Activated naive CD8-positive, alpha-beta T cell treated with anti-CD3 and anti-CD28 coated beads, Interleukin-2, amount 50 U/mL, for 24 hours (primary cell): ENCODE data around the gene RASGRF2.
"Not testable (repeated sequence)": the region's sequence is repeated elsewhere in the genome, so short reads cannot be mapped to it uniquely, and the experiment has no call there.

Experiments used
- ATAC-seq: fragments of 150-1000 bp; cut with Tn5 transposase; one replicate; pipeline ENCODE4 v1.10.0; 2021
- DNase-seq: peaks from one replicate; pipeline ENCODE4 v3.0.0; 2021
- H3K27ac Mint-ChIP-seq: one replicate; pipeline ENCODE4 v1.8.0; 2021; ENCODE audit warnings: mild to moderate bottlenecking, mixed read lengths
- H3K27me3 Mint-ChIP-seq: one replicate; pipeline ENCODE4 v1.8.0; 2021; ENCODE audit warnings: mixed read lengths
- H3K36me3 Mint-ChIP-seq: one replicate; pipeline ENCODE4 v1.8.0; 2021; ENCODE audit warnings: low read depth, mixed read lengths
- H3K4me1 Mint-ChIP-seq: one replicate; pipeline ENCODE4 v1.8.0; 2021; ENCODE audit warnings: mixed read lengths
- H3K4me3 Mint-ChIP-seq: one replicate; pipeline ENCODE4 v1.8.0; 2021; ENCODE audit warnings: mild to moderate bottlenecking, moderate library complexity, mixed read lengths
- H3K9me3 Mint-ChIP-seq: one replicate; pipeline ENCODE4 v1.8.0; 2021; ENCODE audit warnings: mixed read lengths

The RASGRF2 gene

GRCh38 chr5:81268521-81269196 is 308.5 kb downstream of the RASGRF2 start:
- ATAC-seq (no peak), DNase-seq (no peak)
- Mint-ChIP-seq H3K36me3 (peaks cover 28% of the 10 kb centered on the region), H3K27ac (no peak overlapping the region), H3K4me3 (no peak overlapping the region), H3K4me1 (peaks cover 14% of the 10 kb centered on the region), H3K27me3 (no peaks in the 10 kb centered on the region), H3K9me3 (peaks cover 28% of the 10 kb centered on the region)

GRCh38 chr5:81269751-81270393 is 309.7 kb downstream of the RASGRF2 start:
- Mint-ChIP-seq H3K4me3 (no peak overlapping the region), H3K36me3 (peaks cover 30% of the 10 kb centered on the region), H3K27ac (no peak overlapping the region), H3K27me3 (no peaks in the 10 kb centered on the region), H3K9me3 (peaks cover 38% of the 10 kb centered on the region), H3K4me1 (peaks cover 17% of the 10 kb centered on the region)
- ATAC-seq (no peak), DNase-seq (no peak)

GRCh38 chr5:81270394-81271027 is 310.3 kb downstream of the RASGRF2 start:
- H3K4me3 Mint-ChIP-seq, DNase-seq, H3K27me3 Mint-ChIP-seq, H3K27ac Mint-ChIP-seq, ATAC-seq: not testable (repeated sequence)
- peaks cover 44% of the 10 kb centered on the region for H3K9me3 Mint-ChIP-seq
- peaks cover 17% of the 10 kb centered on the region for H3K4me1 Mint-ChIP-seq
- H3K36me3 Mint-ChIP-seq = peaks cover 37% of the 10 kb centered on the region
